OCI-LY1 (cell line): ENCODE data around the gene RAD17.
A peak's percentile ranks its signal among the peaks of the same experiment; 100 is the strongest.

Experiments
- H2AFZ ChIP-seq: fragments of 200-600 bp; sonication (generic), shearing (Covaris generic); 2 replicates; pipeline ENCODE4 v1.6.0; 2014; ENCODE audit warnings: antibody characterized with exemption, mild to moderate bottlenecking, low read length
- H3F3A ChIP-seq: fragments of 200-600 bp; sonication (generic), shearing (Covaris generic); 2 replicates; pipeline ENCODE4 v1.6.0; 2014; ENCODE audit warnings: mild to moderate bottlenecking, antibody characterized with exemption, low read length, moderate library complexity; ENCODE audit not compliant: insufficient read depth
- H3K27ac ChIP-seq: fragments of 200-600 bp; sonication (generic); 2 replicates; pipeline ENCODE4 v1.5.1; 2014; ENCODE audit warnings: low read length, mixed run types, mild to moderate bottlenecking, low read depth; ENCODE audit not compliant: poor library complexity, severe bottlenecking
- H3K27me3 ChIP-seq: fragments of 200-600 bp; sonication (generic); 2 replicates; pipeline ENCODE4 v1.6.0; 2014; ENCODE audit warnings: antibody characterized with exemption, mild to moderate bottlenecking, low read length, moderate library complexity; ENCODE audit not compliant: insufficient read depth
- H3K36me3 ChIP-seq: fragments of 200-600 bp; sonication (generic); 2 replicates; pipeline ENCODE4 v1.6.1; 2014; ENCODE audit warnings: mild to moderate bottlenecking, antibody characterized with exemption, low read length, moderate library complexity, mixed read lengths; ENCODE audit not compliant: insufficient read depth
- H3K4me1 ChIP-seq: fragments of 200-600 bp; sonication (generic); 2 replicates; pipeline ENCODE4 v1.5.1; 2014; ENCODE audit warnings: mild to moderate bottlenecking, low read length, moderate library complexity; ENCODE audit not compliant: insufficient read depth, severe bottlenecking
- H3K4me2 ChIP-seq: fragments of 200-600 bp; sonication (generic), shearing (Covaris generic); 2 replicates; pipeline ENCODE4 v1.6.1; 2014; ENCODE audit warnings: low read length
- H3K4me3 ChIP-seq: fragments of 200-600 bp; sonication (generic); 2 replicates; pipeline ENCODE4 v1.5.1; 2014; ENCODE audit warnings: low read length, low read depth, mild to moderate bottlenecking, mixed read lengths; ENCODE audit not compliant: poor library complexity, severe bottlenecking
- H3K79me2 ChIP-seq: fragments of 200-600 bp; shearing (Covaris generic); 2 replicates; pipeline ENCODE4 v1.6.1; 2016; ENCODE audit warnings: mixed run types, low read length, mixed read lengths; ENCODE audit not compliant: insufficient read depth
- H3K9ac ChIP-seq: fragments of 200-600 bp; sonication (generic), shearing (Covaris generic); 2 replicates; pipeline ENCODE4 v1.6.1; 2014; ENCODE audit warnings: mild to moderate bottlenecking, low read length, mixed read lengths
- H3K9me2 ChIP-seq: fragments of 200-600 bp; sonication (generic), shearing (Covaris generic); 2 replicates; pipeline ENCODE4 v1.6.1; 2014; ENCODE audit warnings: low read depth, mild to moderate bottlenecking, low read length, mixed read lengths
- H3K9me3 ChIP-seq: fragments of 200-600 bp; shearing (Covaris generic); 2 replicates; pipeline ENCODE4 v1.6.1; 2014; ENCODE audit warnings: low read length, mixed read lengths
- H4K20me1 ChIP-seq: fragments of 200-600 bp; sonication (generic), shearing (Covaris generic); 2 replicates; pipeline ENCODE4 v1.6.0; 2016; ENCODE audit warnings: mild to moderate bottlenecking, low read length; ENCODE audit not compliant: insufficient read depth
- EZH2 ChIP-seq: fragments of 200-600 bp; sonication (generic), shearing (Covaris generic); IDR thresholded peaks from 2 replicates; pipeline ENCODE4 v1.8.0; 2017; ENCODE audit warnings: borderline replicate concordance, mixed run types, mild to moderate bottlenecking, antibody characterized with exemption, low read length, moderate library complexity, mixed read lengths
- TF ChIP-seq, protein P1 (sequence below): fragments of 200-600 bp; sonication (generic), shearing (Covaris generic); IDR thresholded peaks from 2 replicates; pipeline ENCODE4 v1.5.1; 2017; ENCODE audit warnings: mild to moderate bottlenecking, antibody characterized with exemption, low read length, moderate library complexity, mixed read lengths

RAD17 gene

DNA sequence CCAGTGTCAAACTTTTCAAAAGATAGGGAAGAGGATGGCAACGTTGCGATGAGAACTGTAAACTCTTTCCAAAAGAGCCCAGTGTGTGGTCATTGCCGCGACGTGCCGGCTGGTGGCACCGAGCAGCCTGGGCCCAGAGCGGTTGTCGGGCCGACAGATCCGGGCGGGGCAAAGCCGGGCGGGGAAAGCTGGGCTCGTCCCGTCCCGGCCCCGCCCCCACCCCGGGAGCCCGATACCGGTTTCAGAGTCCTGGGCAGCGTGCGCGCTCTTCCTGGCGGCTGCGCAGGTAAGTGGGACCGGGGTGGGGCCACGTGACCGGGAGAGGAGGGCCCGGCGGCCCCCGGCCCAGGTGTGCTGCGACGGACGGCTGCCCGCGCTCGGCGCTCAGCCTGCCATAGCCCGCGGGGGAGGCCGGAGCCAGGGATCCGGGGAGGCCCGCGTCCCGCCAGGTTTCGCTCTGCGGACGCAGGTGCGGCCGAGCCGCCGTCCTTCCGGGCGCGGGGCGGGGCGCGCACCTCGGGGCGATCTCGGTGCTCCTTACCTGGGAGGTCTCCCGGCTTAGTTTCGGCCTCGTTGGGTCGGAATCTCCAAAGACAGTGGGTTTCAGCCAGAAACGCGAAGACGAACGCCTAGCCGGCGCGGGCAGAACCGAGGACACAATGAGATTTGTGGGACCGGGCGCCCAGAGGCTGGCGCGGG is 45.4 kb downstream of the RAD17 start, which contains the start of gene MARVELD2:
Gene MARVELD2, plus strand, starts transcription at position 232 of the 699 bp plus-strand sequence. CDS start 4,270 bp downstream, outside the sequence.
- TF ChIP-seq, protein P1, sequence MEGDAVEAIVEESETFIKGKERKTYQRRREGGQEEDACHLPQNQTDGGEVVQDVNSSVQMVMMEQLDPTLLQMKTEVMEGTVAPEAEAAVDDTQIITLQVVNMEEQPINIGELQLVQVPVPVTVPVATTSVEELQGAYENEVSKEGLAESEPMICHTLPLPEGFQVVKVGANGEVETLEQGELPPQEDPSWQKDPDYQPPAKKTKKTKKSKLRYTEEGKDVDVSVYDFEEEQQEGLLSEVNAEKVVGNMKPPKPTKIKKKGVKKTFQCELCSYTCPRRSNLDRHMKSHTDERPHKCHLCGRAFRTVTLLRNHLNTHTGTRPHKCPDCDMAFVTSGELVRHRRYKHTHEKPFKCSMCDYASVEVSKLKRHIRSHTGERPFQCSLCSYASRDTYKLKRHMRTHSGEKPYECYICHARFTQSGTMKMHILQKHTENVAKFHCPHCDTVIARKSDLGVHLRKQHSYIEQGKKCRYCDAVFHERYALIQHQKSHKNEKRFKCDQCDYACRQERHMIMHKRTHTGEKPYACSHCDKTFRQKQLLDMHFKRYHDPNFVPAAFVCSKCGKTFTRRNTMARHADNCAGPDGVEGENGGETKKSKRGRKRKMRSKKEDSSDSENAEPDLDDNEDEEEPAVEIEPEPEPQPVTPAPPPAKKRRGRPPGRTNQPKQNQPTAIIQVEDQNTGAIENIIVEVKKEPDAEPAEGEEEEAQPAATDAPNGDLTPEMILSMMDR: peak; percentile 19; the same call in 1 of the 2 replicates
- no peak for TF ChIP-seq EZH2
- Histone ChIP-seq H2AFZ (no peak within 1 kb of the TSS; the same call in 1 of the 2 replicates), H3K36me3 (peaks cover 22% of the 10 kb centered on the region; the same call in 1 of the 2 replicates)

DNA sequence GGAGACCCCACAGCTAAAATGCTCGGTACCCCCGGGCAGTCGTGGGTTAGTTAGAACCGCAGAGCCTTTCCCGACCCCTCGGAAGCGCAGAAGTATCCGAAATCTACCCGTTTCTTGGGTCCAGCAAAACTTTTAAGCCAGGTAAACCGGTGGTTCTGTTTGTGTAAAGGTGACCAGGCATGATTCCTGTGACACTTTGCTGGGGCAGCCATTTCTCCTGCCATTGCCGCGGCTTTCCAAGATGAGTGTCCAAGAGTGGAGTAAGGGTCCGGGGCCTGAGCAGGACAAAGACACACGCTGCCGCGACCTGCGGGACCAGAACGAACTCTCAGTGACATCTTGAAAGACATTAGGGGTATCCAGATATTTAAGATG is 46.0 kb downstream of the RAD17 start:
- Histone ChIP-seq H3K4me2 (peak overlapping the region; percentile 64), H2AFZ (no peak overlapping the region; the same call in 1 of the 2 replicates), H4K20me1 (no peaks in the 10 kb centered on the region), H3K4me3 (peak overlapping the region; percentile 71), H3K4me1 (peaks cover 19% of the 10 kb centered on the region), H3K79me2 (no peaks in the 10 kb centered on the region), H3K9ac (peak overlapping the region; percentile 61), H3K27me3 (no peaks in the 10 kb centered on the region), H3K36me3 (peaks cover 19% of the 10 kb centered on the region; the same call in 1 of the 2 replicates), H3F3A (peaks cover 3% of the 10 kb centered on the region; the same call in 1 of the 2 replicates), H3K9me2 (no peaks in the 10 kb centered on the region), H3K9me3 (no peaks in the 10 kb centered on the region), H3K27ac (no peak overlapping the region)
- TF ChIP-seq EZH2: no peak
- TF ChIP-seq, protein P1: no peak

More for the DNA sequence above, 45.4 kb downstream of the RAD17 start, which contains the start of gene MARVELD2:
- Histone ChIP-seq H3K79me2 (no peaks in the 10 kb centered on the region), H3K9ac (peak within 1 kb of the TSS; percentile 61), H3K4me1 (peaks cover 19% of the 10 kb centered on the region), H3K4me3 (peak within 1 kb of the TSS; percentile 71), H3F3A (peaks cover 3% of the 10 kb centered on the region; the same call in 1 of the 2 replicates), H3K27me3 (no peaks in the 10 kb centered on the region), H3K27ac (no peak within 1 kb of the TSS), H3K4me2 (peak within 1 kb of the TSS; percentile 64), H3K9me2 (no peaks in the 10 kb centered on the region), H3K9me3 (no peaks in the 10 kb centered on the region), H4K20me1 (no peaks in the 10 kb centered on the region)

DNA sequence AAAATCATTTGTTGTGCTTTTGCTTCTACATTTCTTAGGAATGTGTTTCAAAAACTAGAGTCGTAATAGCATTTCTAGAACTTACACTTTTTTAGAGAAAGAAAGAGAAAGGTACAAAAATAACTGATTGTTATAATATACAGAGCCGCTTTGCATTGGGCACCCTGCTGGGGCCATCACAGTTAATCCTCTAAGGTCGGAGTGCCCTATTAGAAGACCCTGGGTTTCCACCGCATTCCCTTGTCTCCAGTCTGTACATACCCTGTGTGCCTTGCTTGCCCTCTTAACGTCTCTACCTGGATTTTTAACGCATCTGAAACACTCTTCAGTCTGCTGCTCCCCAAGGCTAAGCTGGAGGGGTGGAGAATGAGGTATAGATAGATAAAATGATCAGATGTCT is 46.6 kb downstream of the RAD17 start:
- H3K36me3 ChIP-seq: peaks cover 18% of the 10 kb centered on the region; the same call in 1 of the 2 replicates
- peak overlapping the region; percentile 71 for H3K4me3 ChIP-seq
- H3K4me2 ChIP-seq: peak overlapping the region; percentile 64
- H3K27me3 ChIP-seq: no peaks in the 10 kb centered on the region
- peaks cover 3% of the 10 kb centered on the region; the same call in 1 of the 2 replicates for H3F3A ChIP-seq
- H4K20me1 ChIP-seq: no peaks in the 10 kb centered on the region
- TF ChIP-seq, protein P1: no peak
- TF ChIP-seq EZH2: no peak
- no peaks in the 10 kb centered on the region for H3K9me2 ChIP-seq
- H3K79me2 ChIP-seq: no peaks in the 10 kb centered on the region
- peaks cover 19% of the 10 kb centered on the region for H3K4me1 ChIP-seq
- H2AFZ ChIP-seq: no peak overlapping the region
- H3K9ac ChIP-seq: peak overlapping the region; percentile 61; the same call in 1 of the 2 replicates
- H3K9me3 ChIP-seq: no peaks in the 10 kb centered on the region
- H3K27ac ChIP-seq: no peak overlapping the region
